Endothelial cell of umbilical vein (primary cell): Measurements from ENCODE around the gene MRPS27. TPM values are rescaled to one million over a fixed set of nuclear protein-coding genes. Genes with fewer than 3 reads are reported as not detected.

Experiments used
- BruUV-seq: library from RNA; stranded (reverse); fragments of 400-500 nt; replicated peaks from 2 replicates; lab custom pipeline; 2021; lab: Mats Ljungman, UMichigan
- CTCF ChIA-PET: fragments of 300-600, 350-600 bp; sonication (Branson Sonifier 250); formaldehyde crosslinking; loops from one replicate; lab custom pipeline; 2021; ENCODE audit warnings: antibody characterized with exemption, inconsistent platforms; lab: Charles Lee
- POLR2A ChIA-PET: fragments of 300-600, 350-600 bp; sonication (Branson Sonifier 250); formaldehyde crosslinking; loops from one replicate; lab custom pipeline; 2021; ENCODE audit warnings: antibody characterized with exemption, inconsistent platforms; lab: Charles Lee
- DNase-seq: peaks from one replicate; pipeline ENCODE4 v3.0.0-alpha.2; 2011; ENCODE audit warnings: low read depth, low spot score
- FAIRE-seq: peaks from 2 replicates; lab custom pipeline; 2011; peaks lifted over from hg19 to GRCh38; lab: Jason Lieb, UNC
- H2AFZ ChIP-seq: 2 replicates; pipeline ENCODE4 v1.6.0; 2012; ENCODE audit warnings: low read depth, low read length, control low read depth, inconsistent platforms
- H3K27ac ChIP-seq: 2 replicates; pipeline ENCODE4 v1.5.1; 2011; ENCODE audit warnings: low read depth, mild to moderate bottlenecking, control low read depth, low read length, moderate library complexity; ENCODE audit not compliant: insufficient read depth
- H3K27me3 ChIP-seq, 2 experiments: 2 replicates each; pipeline versions ENCODE4 v1.6.0 to v1.6.1; 2011; ENCODE audit warnings: low read length in 2 of 2, mixed read lengths in 1 of 2; ENCODE audit not compliant: control insufficient read depth in 2 of 2, insufficient read depth in 2 of 2
- H3K36me3 ChIP-seq, 2 experiments: 2 replicates in 1 of 2; 3 replicates in 1 of 2; pipeline ENCODE4 v1.5.1; 2011; ENCODE audit warnings: low read length in 2 of 2, mild to moderate bottlenecking in 1 of 2, moderate library complexity in 1 of 2; ENCODE audit not compliant: control insufficient read depth in 2 of 2, insufficient read depth in 2 of 2; ENCODE audit errors: extremely low read depth in 1 of 2
- H3K4me1 ChIP-seq: 3 replicates; pipeline ENCODE4 v1.5.1; 2011; ENCODE audit warnings: mild to moderate bottlenecking, low read length; ENCODE audit not compliant: control insufficient read depth, insufficient read depth; ENCODE audit errors: extremely low read depth
- H3K4me2 ChIP-seq: 2 replicates; pipeline ENCODE4 v1.6.1; 2011; ENCODE audit warnings: low read length, control low read depth, mixed read lengths; ENCODE audit not compliant: insufficient read depth
- H3K4me3 ChIP-seq, 3 experiments: fragments of 200-600 bp in 1 of 3; sonication (generic), shearing (Covaris generic) in 1 of 3; replicated peaks in 1 of 3; 2 replicates each; pipeline ENCODE4 v1.5.1; 2011 to 2016; ENCODE audit warnings: control low read depth in 3 of 3, low read length in 3 of 3, mild to moderate bottlenecking in 2 of 3, inconsistent platforms in 1 of 3, low read depth in 1 of 3, moderate library complexity in 1 of 3; ENCODE audit not compliant: insufficient read depth in 1 of 3
- H3K79me2 ChIP-seq: 2 replicates; pipeline ENCODE4 v1.6.0; 2012; ENCODE audit warnings: low read length, inconsistent platforms; ENCODE audit not compliant: control insufficient read depth, insufficient read depth
- H3K9ac ChIP-seq: replicated peaks from 2 replicates; pipeline ENCODE3; 2011; ENCODE audit warnings: low read length, control low read depth; ENCODE audit not compliant: insufficient read depth; ENCODE audit errors: extremely low read depth
- H3K9me1 ChIP-seq: replicated peaks from 3 replicates; pipeline ENCODE4 v1.6.0; 2011; ENCODE audit warnings: mild to moderate bottlenecking, low read length; ENCODE audit not compliant: control insufficient read depth, insufficient read depth; ENCODE audit errors: extremely low read depth
- H3K9me3 ChIP-seq: replicated peaks from 2 replicates; pipeline ENCODE4 v1.5.1; 2012; ENCODE audit warnings: low read length, inconsistent platforms; ENCODE audit not compliant: control insufficient read depth, insufficient read depth
- H4K20me1 ChIP-seq: replicated peaks from 2 replicates; pipeline ENCODE3; 2011; ENCODE audit warnings: mild to moderate bottlenecking, low read length; ENCODE audit not compliant: control insufficient read depth, insufficient read depth; ENCODE audit errors: extremely low read depth
- CTCF ChIP-seq, 2 donors: IDR thresholded peaks; 1 replicate in 1 of 2; 2 replicates in 1 of 2; pipeline ENCODE4 v1.5.1; 2011; ENCODE audit warnings: low read length in 2 of 2, mild to moderate bottlenecking in 2 of 2, moderate library complexity in 2 of 2, control low read depth in 1 of 2, inconsistent platforms in 1 of 2, low read depth in 1 of 2; ENCODE audit not compliant: insufficient read depth in 1 of 2; ENCODE audit errors: extremely low read depth in 1 of 2
- GATA2 ChIP-seq: IDR thresholded peaks from 2 replicates; pipeline ENCODE4 v1.7.0; 2011; ENCODE audit warnings: low read depth, mild to moderate bottlenecking, moderate library complexity, mixed read lengths, low read length; ENCODE audit not compliant: insufficient read length, insufficient read depth
- MAX ChIP-seq: IDR thresholded peaks from 2 replicates; pipeline ENCODE4 v1.6.1; 2011; ENCODE audit not compliant: insufficient read depth, insufficient read length
- MYC ChIP-seq: IDR thresholded peaks from one replicate; pipeline ENCODE4 v1.6.1; 2011; ENCODE audit warnings: mild to moderate bottlenecking, low read depth, low read length
- POLR2AphosphoS5 ChIP-seq: IDR thresholded peaks from 2 replicates; pipeline ENCODE4 v1.6.1; 2012; ENCODE audit warnings: low read depth, mild to moderate bottlenecking, control low read depth, low read length, moderate library complexity; ENCODE audit not compliant: insufficient read depth
- dilution Hi-C: fragments of 300-500 bp; cut with MboI; formaldehyde crosslinking; loops from one replicate; pipeline ENCODE4 v1.15.0; 2019; ENCODE audit warnings: low sequenced_read_pairs; ENCODE audit not compliant: extremely low pct_ligation_motif_present
- intact Hi-C: fragments of 100-400 bp; cut with micrococcal nuclease; formaldehyde crosslinking; loops from one replicate; pipeline ENCODE4 v1.10.0; 2022
- polyA plus RNA-seq, 4 experiments: library from polyadenylated mRNA; depleted of rRNA in 3 of 4; stranded (reverse) in 3 of 4; unstranded in 1 of 4; fragments of >200 nt; gene quantifications; 2 replicates each; pipeline versions ENCODE4 v1.2.1 to v1.2.3, GENCODE V29; 2011 to 2012; ENCODE audit warnings: missing spikeins in 1 of 4
- total RNA-seq: library from RNA; stranded (reverse); gene quantifications from 2 replicates; pipeline ENCODE4 v1.2.3, GENCODE V29; 2021

MRPS27 gene
- total and polyA plus RNA-seq, 2 donors (not counting 3 experiments of a cell fraction or from before 2014, with no cell fraction given), result 56.0 to 67.1 TPM

GRCh38 chr5:72368271-72368670 is 48.2 kb upstream of the MRPS27 start:
- dilution Hi-C loops, result no loop called here
- Histone ChIP-seq H2AFZ (no peak overlapping the region), H3K79me2 (no peaks in the 10 kb centered on the region), H3K4me1 (peaks cover 17% of the 10 kb centered on the region), H3K27ac (no peak overlapping the region), H3K9me1 (no peaks in the 10 kb centered on the region), H3K4me2 (no peak overlapping the region), H3K9me3 (no peaks in the 10 kb centered on the region), H3K36me3 (no peaks in the 10 kb centered on the region), H3K27me3 (no peaks in the 10 kb centered on the region), H3K4me3 (no peak overlapping the region), H4K20me1 (no peaks in the 10 kb centered on the region), H3K9ac (no peak overlapping the region)
- ChIA-PET POLR2A (no interaction called here), CTCF (interaction anchor here (0.6 to 8.1 kb wide), 9 partner anchors 10 to 450 kb away, joined by 3 to 223 read pairs (median 6); partner anchors contain the start of gene TNPO1)
- DNase-seq, result no peak
- TF ChIP-seq GATA2 (no peak), CTCF (IDR thresholded peaks at IDR 0.05; ENCODE audit: extremely low read depth in 1 of 2, insufficient read depth in 1 of 2, low read depth in 1 of 2, low read length in 2 of 2) (no peak), MAX (no peak), POLR2AphosphoS5 (no peak), MYC (no peak)
- no TSS peak for BruUV-seq
- FAIRE-seq, result no peak
- intact Hi-C loops, result no loop called here
